ENCODE results near the gene CAMTA1.
A peak's percentile ranks its signal among the peaks of the same experiment; 100 is the strongest.

The CAMTA1 gene

DNA sequence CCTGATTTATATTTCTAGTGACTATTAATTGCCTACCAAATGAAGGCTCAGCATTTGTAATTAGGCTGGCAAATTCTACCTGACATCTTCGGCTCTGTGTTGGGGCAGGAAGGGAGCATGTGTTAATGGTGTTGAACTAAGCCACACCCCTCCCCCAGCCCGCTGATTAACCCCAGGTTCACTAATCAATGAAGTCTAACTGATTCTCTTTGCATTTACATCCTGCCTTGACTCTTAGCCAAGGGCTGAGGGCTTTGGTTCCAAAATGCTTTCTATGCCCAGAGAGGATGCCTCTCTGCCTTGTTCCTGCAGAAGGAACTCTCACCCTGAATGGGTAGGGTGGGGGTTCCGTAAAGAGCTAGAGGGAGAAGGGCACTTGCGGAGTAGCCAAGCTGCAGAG lies 393.1 kb downstream of the CAMTA1 start:
- no peak for DNase-seq (ENCODE audit: low read depth in 1 of 2, low spot score in 1 of 2)

GRCh38 chr1:7178741-7179140 lies 393.5 kb downstream of the CAMTA1 start:
- no peak for DNase-seq (ENCODE audit: low read depth in 1 of 2, low spot score in 1 of 2)

DNA sequence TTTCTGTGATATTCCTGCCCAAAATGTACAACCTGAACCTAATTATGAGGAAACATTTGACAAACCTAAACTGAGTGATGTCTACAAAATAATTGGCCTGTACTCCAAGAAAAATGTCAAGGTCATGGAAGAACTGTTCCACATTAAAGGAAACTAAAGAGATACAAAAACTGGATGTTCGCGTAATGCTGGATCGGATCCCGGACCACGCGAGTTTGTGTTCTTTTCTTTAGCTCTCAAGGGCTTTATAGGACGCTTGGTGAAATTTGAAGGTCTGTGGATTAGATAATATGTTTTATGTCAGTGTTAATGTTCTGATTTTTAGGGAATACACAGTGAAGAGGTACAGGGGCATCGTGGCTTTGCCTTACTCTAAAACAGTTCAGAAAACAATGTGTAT lies 400.5 kb downstream of the CAMTA1 start:
- no peak for DNase-seq (ENCODE audit: low read depth in 1 of 2, low spot score in 1 of 2)

- no peak for DNase-seq (ENCODE audit: low read depth in 1 of 2, low spot score in 1 of 2)
These were observed 401.3 kb downstream of the CAMTA1 start for GRCh38 chr1:7186382-7187111.

DNA sequence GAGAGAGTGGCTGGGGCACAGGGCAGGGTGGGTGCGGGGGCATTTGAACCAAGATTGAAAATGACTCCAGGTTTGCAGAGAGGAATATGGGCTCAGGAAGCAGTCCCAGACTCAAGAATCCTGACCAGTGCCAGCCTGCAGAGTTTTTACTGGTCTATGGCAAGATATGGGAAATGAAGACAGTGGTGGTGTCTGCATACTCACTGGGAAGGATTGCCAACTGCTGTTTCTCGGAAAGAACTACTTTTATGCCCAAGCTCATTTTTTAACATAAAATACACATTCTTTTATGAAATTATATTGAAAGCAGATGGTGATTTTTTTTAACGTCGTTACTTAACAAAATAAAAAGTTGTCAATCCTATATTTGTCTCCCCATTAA lies 401.8 kb downstream of the CAMTA1 start:
- DNase-seq (ENCODE audit: low read depth in 1 of 2, low spot score in 1 of 2), result no peak

DNA sequence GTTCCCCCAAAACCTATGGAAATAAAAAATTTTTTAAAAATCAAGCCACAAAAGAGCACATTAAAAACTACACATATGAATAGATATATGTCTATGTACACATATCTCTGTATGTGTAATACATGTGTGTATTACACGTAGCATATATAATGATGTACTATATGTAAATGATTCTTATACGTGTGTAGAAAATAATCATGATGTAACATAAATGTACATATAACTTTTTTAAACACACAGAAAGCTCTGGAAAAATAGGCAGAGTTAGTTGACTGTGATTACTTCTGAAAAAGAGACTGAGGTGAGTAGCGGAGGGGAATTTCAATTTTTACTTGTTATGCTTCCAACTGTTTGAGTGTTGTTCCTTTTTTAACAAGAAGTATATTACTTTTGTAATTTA lies 405.0 kb downstream of the CAMTA1 start:
- DNase-seq (ENCODE audit: low read depth in 1 of 2, low spot score in 1 of 2), result no peak

DNA sequence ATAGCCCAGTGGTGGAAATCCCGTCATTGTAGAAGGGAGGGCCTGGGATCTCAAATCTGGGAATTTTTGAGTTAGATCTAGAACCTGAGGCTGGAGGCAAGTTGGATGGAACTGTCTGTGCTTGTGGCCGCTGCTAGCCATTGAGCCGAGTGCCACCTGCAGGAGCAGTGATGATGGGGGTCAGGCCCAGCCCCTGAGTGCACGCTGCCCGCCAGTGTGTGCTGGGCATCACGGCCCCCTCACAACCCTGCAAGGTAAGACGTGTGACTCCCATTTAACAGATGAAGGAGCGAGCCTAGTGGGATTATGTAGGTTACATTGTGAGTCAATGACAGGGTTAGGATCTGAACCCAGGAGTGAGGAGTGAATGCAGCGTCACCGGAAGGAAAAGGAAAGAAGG lies 407.2 kb downstream of the CAMTA1 start:
- DNase-seq (ENCODE audit: low read depth in 1 of 2, low spot score in 1 of 2), result no peak

DNA sequence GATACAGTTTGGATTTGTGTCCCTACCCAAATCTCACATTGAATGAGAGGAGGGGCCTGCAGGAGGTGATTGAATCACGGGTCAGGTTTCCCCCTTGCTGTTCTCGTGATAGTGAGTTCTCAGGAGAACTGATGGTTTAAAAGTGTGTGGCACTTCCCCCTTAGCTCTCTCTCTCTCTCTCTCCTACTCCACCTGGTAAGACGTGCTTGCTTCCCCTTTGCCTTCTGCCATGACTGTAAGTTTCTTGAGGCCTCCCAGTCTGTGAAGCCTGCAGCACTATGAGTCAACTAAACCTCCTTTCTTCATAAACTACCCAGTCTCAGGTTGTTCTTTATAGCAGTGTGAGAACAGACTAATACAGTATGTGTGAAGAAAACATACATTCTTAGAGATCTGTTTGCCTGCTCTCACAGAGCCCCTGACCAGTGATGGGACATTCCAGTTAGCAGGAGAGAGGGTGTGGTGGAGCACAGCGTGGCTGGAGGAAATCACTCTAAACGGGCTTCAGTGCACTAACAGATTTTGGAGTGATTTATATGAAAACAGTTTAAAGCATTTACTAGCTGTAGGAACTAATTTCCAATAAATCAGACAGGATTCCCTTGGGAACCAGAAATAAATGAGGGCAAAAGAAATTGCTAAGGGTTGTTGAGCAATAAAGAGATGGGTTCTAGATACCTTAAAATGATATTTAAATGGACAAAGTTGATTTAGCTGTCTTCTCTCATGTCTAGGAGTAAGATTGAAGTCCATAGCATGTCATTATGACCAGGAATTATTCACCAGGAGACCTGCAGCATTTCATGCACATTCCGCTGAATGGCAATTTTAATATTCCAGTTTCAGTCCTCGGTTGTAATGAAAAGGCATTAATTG lies 411.0 kb downstream of the CAMTA1 start:
- DNase-seq (ENCODE audit: low read depth in 1 of 2, low spot score in 1 of 2), result no peak

DNA sequence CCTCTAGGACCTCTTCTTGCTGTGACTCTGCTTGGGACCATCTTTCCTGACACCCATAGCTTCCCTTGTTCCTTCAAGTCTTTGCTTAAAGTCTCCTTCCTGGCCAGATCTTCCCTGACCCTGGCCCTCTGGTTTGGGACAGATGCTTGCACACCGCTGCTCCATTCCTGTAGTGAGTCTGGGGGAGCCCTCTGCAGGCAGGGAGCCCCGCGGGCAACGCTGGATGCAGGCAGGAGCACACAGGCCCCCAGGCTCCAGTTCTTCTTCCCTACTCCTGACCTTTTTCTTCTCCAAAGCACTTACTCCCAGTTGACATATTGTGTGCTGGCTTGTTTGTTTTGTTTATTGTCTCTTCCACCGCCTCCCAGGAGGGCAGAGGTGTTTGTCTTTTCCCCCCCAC lies 413.4 kb downstream of the CAMTA1 start:
- no peak for DNase-seq (ENCODE audit: low read depth in 1 of 2, low spot score in 1 of 2)

GRCh38 chr1:7199077-7199779 lies 414.0 kb downstream of the CAMTA1 start:
- no peak for DNase-seq (ENCODE audit: low read depth in 1 of 2, low spot score in 1 of 2)

- no peak for DNase-seq (ENCODE audit: low read depth in 1 of 2, low spot score in 1 of 2)
These were observed 422.8 kb downstream of the CAMTA1 start for GRCh38 chr1:7207875-7208646.

DNA sequence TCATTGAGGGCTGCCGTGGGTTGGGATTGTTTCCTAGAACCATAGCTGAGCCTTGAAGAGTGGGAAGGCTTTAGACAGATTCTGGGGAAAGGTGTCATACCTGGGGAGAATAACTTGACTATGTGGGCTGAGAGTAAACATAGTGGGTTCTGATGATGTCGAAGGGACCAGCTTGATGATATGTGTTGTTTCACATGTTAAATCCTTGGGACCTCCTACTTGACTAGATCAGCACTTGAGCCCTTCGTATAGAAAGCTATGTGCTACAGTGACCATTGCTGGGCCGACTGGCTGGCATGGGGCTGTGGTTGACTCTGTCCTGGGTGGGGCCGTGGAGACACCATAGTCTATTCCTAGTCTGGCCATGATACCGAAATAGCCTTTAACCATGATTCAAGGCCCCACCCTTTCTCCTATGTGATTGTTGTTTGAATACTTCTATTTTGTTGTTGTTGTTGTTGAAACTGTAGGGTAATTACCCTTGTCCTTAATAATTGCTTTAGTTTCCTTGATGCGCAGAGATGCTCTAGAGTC lies 423.5 kb downstream of the CAMTA1 start:
- no peak for DNase-seq (ENCODE audit: low read depth in 1 of 2, low spot score in 1 of 2)

DNA sequence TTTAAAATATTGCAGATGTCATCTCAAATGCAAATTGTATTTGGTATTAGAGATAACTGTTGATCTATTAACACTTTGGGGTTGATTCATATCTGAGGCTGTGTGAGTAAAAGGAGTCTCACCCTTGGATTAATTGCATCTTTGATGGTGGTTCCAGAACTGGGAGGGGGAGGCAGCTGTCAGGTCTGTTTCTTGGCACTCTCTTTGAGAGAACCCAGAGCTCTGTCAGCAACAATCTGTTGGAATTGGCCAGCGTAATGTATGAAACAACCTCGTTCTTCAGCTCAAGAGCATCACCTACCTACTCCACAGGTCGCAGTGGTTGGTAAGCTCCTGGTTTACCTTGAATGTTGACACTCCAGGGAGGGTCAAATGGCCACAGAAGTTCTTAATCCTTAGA lies 424.1 kb downstream of the CAMTA1 start:
- DNase-seq (ENCODE audit: low read depth in 1 of 2, low spot score in 1 of 2), result no peak

DNA sequence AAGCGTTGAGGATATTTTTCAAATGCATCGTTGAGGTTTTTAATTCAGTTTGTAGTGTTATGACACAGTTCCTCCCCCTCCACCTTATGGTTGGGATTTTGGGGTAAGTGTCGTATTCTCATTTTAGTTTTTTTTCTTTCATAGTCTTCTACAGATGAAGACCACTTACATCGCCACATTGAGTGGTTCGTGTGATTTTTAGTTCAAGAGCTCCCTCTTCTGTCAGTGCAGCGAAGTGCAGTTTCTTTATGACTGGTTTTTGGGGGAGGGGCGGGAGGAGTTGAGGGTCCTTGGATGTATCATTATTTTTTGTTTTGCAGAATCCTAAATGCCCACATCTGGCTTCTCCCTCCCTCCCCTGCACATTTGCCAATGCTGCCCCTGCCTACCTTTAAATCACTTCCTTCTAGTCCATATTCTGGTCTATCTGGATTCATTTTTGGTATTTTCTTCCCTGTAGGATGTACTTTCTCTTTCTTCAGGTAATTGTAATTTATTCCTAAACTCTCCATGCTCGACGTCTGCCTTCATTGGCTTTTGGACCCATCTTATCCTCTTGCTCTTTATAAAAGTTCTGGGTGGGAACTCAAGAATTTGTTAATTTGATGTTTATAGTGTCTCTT lies 433.1 kb downstream of the CAMTA1 start:
- peak in 1 of 2 donors; percentile 14 for DNase-seq (ENCODE audit: low read depth in 1 of 2, low spot score in 1 of 2)

DNA sequence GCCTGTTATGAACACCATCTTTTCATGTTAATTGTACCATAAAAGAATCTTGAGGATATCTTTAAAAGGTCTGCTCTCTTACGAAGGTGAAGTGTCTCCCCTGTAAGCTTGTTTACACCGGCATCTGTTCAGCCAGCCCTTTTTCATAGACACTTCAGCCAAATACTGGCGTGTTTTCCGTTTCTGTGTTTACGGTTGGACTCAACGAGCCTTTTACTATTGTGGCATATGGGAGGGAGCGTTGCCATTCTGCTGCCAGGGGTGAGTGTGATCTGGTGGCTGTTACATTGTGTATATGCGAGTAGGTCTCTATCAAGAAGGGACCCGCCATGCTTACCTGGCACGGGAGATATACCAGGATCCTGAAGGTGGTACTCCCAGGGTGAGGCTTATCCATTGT lies 433.8 kb downstream of the CAMTA1 start:
- DNase-seq (ENCODE audit: low read depth in 1 of 2, low spot score in 1 of 2), result no peak

DNA sequence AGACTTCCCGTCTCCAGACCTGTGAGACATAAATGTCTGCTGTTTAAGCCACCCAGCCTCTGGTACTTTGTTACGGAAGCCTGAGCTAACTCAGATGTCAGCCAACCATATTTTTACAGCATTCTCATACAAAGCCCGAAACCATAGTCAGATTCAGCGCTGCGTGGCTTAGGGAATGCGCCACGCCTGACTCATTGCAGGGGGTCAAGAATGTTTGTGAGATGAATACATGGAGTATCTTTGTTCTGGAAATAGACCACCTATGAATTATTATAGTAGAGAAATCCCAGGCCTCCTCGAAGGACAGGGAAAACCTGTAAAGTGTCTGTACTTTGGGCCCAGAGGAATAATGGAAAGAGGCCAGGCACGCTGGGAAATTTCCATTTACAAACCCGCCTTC lies 434.8 kb downstream of the CAMTA1 start:
- no peak for DNase-seq (ENCODE audit: low read depth in 1 of 2, low spot score in 1 of 2)

DNA sequence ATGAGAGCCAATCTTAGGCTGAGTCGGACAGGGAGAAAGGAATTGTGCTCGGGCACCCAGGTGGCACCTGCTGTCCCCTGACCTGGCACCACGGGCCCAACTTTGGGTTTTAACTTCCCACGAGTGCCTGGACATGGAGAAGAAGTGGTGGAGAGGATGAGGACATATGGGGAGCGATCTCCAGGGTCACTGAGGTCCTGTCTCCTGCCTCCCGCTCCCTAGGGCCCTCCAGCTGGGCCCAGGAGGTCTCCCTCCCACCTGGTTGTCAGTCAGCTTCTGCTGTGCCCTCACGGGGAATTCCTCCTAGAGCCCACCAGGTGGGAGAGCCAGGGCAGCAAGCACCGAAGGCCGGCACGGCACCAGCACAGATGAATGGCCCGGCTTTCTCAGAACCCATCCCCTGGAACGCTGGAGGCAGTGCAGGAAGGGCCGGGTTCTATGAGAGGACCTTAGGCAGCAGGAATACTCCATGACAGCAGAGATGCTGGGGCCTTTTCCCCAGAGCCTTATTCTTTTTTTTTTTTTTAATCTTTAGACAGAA lies 435.5 kb downstream of the CAMTA1 start:
- no peak for DNase-seq (ENCODE audit: low read depth in 1 of 2, low spot score in 1 of 2)

- DNase-seq (ENCODE audit: low read depth in 1 of 2, low spot score in 1 of 2), result no peak
These were observed 436.8 kb downstream of the CAMTA1 start for GRCh38 chr1:7221826-7222694.

- no peak for DNase-seq (ENCODE audit: low read depth in 1 of 2, low spot score in 1 of 2)
These were observed 437.4 kb downstream of the CAMTA1 start for GRCh38 chr1:7222695-7223015.

Measured in activated CD4-positive, alpha-beta T cell treated with anti-CD3 and anti-CD28 coated beads, Interleukin-2, amount 50 U/mL, for 24 hours (primary cell).